COR-L47 (cell line): Measurements from ENCODE around the gene MEG3.

ENCODE experiments used
- DNase-seq: peaks from one replicate; lab custom pipeline; 2025; lab: John Stamatoyannopoulos, UW

MEG3 gene

GRCh38 chr14:100846309-100846859, 20.5 kb downstream of the MEG3 start:
- no peak for DNase-seq

- no peak for DNase-seq
Observed at GRCh38 chr14:100849115-100849781, 23.3 kb downstream of the MEG3 start.

- peak; percentile 65 for DNase-seq
Observed at GRCh38 chr14:100850841-100851585, 25.1 kb downstream of the MEG3 start.

- DNase-seq: no peak
Observed at GRCh38 chr14:100851586-100851916, 25.6 kb downstream of the MEG3 start.

GRCh38 chr14:100851946-100852620, 26.2 kb downstream of the MEG3 start:
- no peak for DNase-seq

GRCh38 chr14:100854435-100854834, 28.5 kb downstream of the MEG3 start:
- DNase-seq: no peak

- DNase-seq: no peak
Observed at GRCh38 chr14:100855256-100855930, 29.5 kb downstream of the MEG3 start.

- no peak for DNase-seq
Observed at GRCh38 chr14:100856056-100856950, 30.4 kb downstream of the MEG3 start.

GRCh38 chr14:100857233-100857922, 31.5 kb downstream of the MEG3 start:
- no peak for DNase-seq

GRCh38 chr14:100857923-100858837, 32.3 kb downstream of the MEG3 start:
- no peak for DNase-seq

- DNase-seq: no peak
Observed at GRCh38 chr14:100858838-100859220, 32.9 kb downstream of the MEG3 start.

GRCh38 chr14:100859781-100860180, 33.9 kb downstream of the MEG3 start:
- no peak for DNase-seq

GRCh38 chr14:100860556-100861187, 34.8 kb downstream of the MEG3 start:
- DNase-seq: no peak

GRCh38 chr14:100861188-100861936, 35.4 kb downstream of the MEG3 start:
- DNase-seq: no peak

- DNase-seq: no peak
Observed at GRCh38 chr14:100861937-100862247, 36.0 kb downstream of the MEG3 start.

- no peak for DNase-seq
Observed at GRCh38 chr14:100862277-100862676, 36.4 kb downstream of the MEG3 start.

- DNase-seq: no peak
Observed at GRCh38 chr14:100862793-100863192, 36.9 kb downstream of the MEG3 start.

- no peak for DNase-seq
Observed at GRCh38 chr14:100864206-100864605, 38.3 kb downstream of the MEG3 start.
